HCT116 (cell line): ENCODE measurements around the gene MIDN.

ENCODE experiments used
- ATF3 ChIP-seq: IDR thresholded peaks from 2 replicates; pipeline ENCODE4 v1.6.1; 2012
- CEBPB ChIP-seq: IDR thresholded peaks from 2 replicates; pipeline ENCODE4 v1.6.1; 2012; ENCODE audit warnings: low read depth
- CTCF ChIP-seq, 3 experiments: fragments of 200-600 bp in 1 of 3; sonication (generic) in 1 of 3; IDR thresholded peaks in 2 of 3; conservative IDR thresholded peaks in 1 of 3; 2 replicates each; pipeline ENCODE4 v1.5.1; 2012 to 2017; ENCODE audit warnings: low read depth in 2 of 3, low read length in 2 of 3, antibody characterized with exemption in 1 of 3, borderline replicate concordance in 1 of 3, control low read depth in 1 of 3, mild to moderate bottlenecking in 1 of 3, mixed read lengths in 1 of 3, mixed run types in 1 of 3, moderate library complexity in 1 of 3; ENCODE audit not compliant: insufficient read depth in 1 of 3
- EGR1 ChIP-seq: IDR thresholded peaks from 2 replicates; pipeline ENCODE4 v1.6.1; 2012; ENCODE audit warnings: low read depth
- EZH2 ChIP-seq: fragments of 200-600 bp; sonication (generic); IDR thresholded peaks from 2 replicates; pipeline ENCODE4 v1.6.1; 2017; ENCODE audit warnings: antibody characterized with exemption, mixed run types
- EZH2phosphoT487 ChIP-seq: fragments of 200-600 bp; IDR thresholded peaks from 2 replicates; pipeline ENCODE4 v1.6.1; 2018; ENCODE audit warnings: antibody characterized with exemption, borderline replicate concordance
- FOSL1 ChIP-seq: IDR thresholded peaks from 2 replicates; pipeline ENCODE4 v1.6.1; 2012; ENCODE audit warnings: low read depth
- JUND ChIP-seq: IDR thresholded peaks from 2 replicates; pipeline ENCODE4 v1.6.1; 2012
- POLR2A ChIP-seq: IDR thresholded peaks from 2 replicates; pipeline ENCODE4 v1.7.0; 2011; ENCODE audit warnings: borderline replicate concordance; ENCODE audit not compliant: insufficient read depth, insufficient read length; ENCODE audit errors: extremely low read depth
- POLR2AphosphoS5 ChIP-seq: IDR thresholded peaks from 2 replicates; pipeline ENCODE4 v1.6.1; 2011; ENCODE audit warnings: mild to moderate bottlenecking, low read depth, low read length, moderate library complexity
- REST ChIP-seq: IDR thresholded peaks from 2 replicates; pipeline ENCODE4 v1.6.1; 2012; ENCODE audit warnings: low read depth
- SP1 ChIP-seq: IDR thresholded peaks from 2 replicates; pipeline ENCODE4 v1.6.1; 2012; ENCODE audit warnings: low read depth
- SRF ChIP-seq: IDR thresholded peaks from 2 replicates; pipeline ENCODE4 v1.6.1; 2012; ENCODE audit warnings: low read depth
- YY1 ChIP-seq: IDR thresholded peaks from 2 replicates; pipeline ENCODE4 v1.6.1; 2011; ENCODE audit warnings: low read length, low read depth, moderate library complexity, mild to moderate bottlenecking; ENCODE audit not compliant: insufficient replicate concordance; ENCODE audit errors: extremely low read depth

GRCh38 chr19:1231729-1232637, 16.4 kb upstream of the MIDN start:
- TF ChIP-seq POLR2A (no peak), YY1 (no peak), FOSL1 (no peak), POLR2AphosphoS5 (no peak), SRF (no peak), REST (no peak), CEBPB (no peak), EZH2 (no peak), ATF3 (no peak), CTCF (IDR thresholded peaks at IDR 0.05 in 2 of 3, conservative IDR thresholded peaks at IDR 0.05 in 1 of 3; ENCODE audit: borderline replicate concordance in 1 of 3, insufficient read depth in 1 of 3, low read depth in 2 of 3, low read length in 2 of 3) (no peak), EGR1 (no peak), EZH2phosphoT487 (no peak), JUND (no peak), SP1 (no peak)
